ENCODE data around the gene WDR7.

The WDR7 gene

GRCh38 chr18:56955490-56955889 lies 304.3 kb downstream of the WDR7 start:
- DNase-seq, result no peak
- Mint-ChIP-seq H3K27ac (no peak overlapping the region), H3K4me1 (ENCODE audit: low read depth) (no peaks in the 10 kb centered on the region), H3K36me3 (ENCODE audit: low read depth) (peaks cover 22% of the 10 kb centered on the region), H3K4me3 (no peak overlapping the region), H3K27me3 (no peaks in the 10 kb centered on the region), H3K9me3 (no peaks in the 10 kb centered on the region)

- Mint-ChIP-seq H3K27ac (no peak overlapping the region), H3K9me3 (no peaks in the 10 kb centered on the region), H3K27me3 (no peaks in the 10 kb centered on the region), H3K4me1 (ENCODE audit: low read depth) (no peaks in the 10 kb centered on the region), H3K4me3 (no peak overlapping the region), H3K36me3 (ENCODE audit: low read depth) (peaks cover 38% of the 10 kb centered on the region)
- no peak for DNase-seq
Measured at GRCh38 chr18:56959120-56959519, 308.0 kb downstream of the WDR7 start.

DNA sequence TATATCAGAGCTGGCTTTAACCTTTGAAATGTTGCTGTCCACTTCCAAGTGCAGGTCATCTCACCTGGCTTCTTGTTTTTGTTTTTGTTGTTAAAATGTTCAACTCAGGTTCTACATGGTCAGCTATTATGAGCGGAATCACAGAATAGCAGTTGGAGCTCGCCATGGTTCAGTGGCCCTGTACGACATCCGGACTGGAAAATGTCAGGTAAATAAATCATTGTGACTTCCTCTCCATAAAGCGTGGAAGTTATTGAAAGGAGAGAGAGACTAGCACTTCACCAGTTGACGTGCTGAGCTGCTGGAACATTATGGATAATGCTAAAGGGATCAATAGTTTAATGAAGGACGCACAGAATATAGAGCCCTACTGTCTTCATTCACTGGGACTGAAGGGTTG lies 311.2 kb downstream of the WDR7 start:
- Mint-ChIP-seq H3K36me3 (ENCODE audit: low read depth) (peaks cover 50% of the 10 kb centered on the region), H3K27me3 (no peaks in the 10 kb centered on the region), H3K27ac (no peak overlapping the region), H3K4me1 (ENCODE audit: low read depth) (no peaks in the 10 kb centered on the region), H3K4me3 (no peak overlapping the region), H3K9me3 (no peaks in the 10 kb centered on the region)
- DNase-seq, result no peak

DNA sequence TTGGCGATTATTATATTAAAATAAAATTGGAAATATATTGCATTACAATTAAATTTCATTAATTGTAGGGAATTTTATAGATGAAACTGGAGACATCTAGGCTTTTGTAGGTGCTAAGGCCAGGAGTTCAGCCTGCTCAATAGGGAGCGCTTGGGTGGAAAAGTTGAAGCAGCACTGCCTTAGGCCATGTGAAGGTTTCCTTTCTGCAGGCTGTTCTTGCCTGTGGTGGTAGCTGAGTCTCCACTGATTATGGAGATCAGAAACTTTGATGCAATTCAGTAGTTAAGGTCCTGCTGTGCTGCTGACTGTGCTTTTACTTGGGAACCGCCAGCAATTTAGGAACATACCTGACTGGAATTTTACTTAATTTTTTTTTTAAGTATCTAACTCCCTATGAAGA lies 315.9 kb downstream of the WDR7 start:
- H3K27ac Mint-ChIP-seq, result no peak overlapping the region
- no peaks in the 10 kb centered on the region for H3K27me3 Mint-ChIP-seq
- peaks cover 36% of the 10 kb centered on the region for H3K36me3 Mint-ChIP-seq (ENCODE audit: low read depth)
- no peaks in the 10 kb centered on the region for H3K4me1 Mint-ChIP-seq (ENCODE audit: low read depth)
- no peak for DNase-seq
- H3K9me3 Mint-ChIP-seq, result no peaks in the 10 kb centered on the region
- no peak overlapping the region for H3K4me3 Mint-ChIP-seq

GRCh38 chr18:56973487-56973886 lies 322.3 kb downstream of the WDR7 start:
- Mint-ChIP-seq H3K9me3 (no peaks in the 10 kb centered on the region), H3K27ac (no peak overlapping the region), H3K4me3 (no peak overlapping the region), H3K4me1 (ENCODE audit: low read depth) (no peaks in the 10 kb centered on the region), H3K36me3 (ENCODE audit: low read depth) (peaks cover 26% of the 10 kb centered on the region), H3K27me3 (no peaks in the 10 kb centered on the region)
- no peak for DNase-seq

DNA sequence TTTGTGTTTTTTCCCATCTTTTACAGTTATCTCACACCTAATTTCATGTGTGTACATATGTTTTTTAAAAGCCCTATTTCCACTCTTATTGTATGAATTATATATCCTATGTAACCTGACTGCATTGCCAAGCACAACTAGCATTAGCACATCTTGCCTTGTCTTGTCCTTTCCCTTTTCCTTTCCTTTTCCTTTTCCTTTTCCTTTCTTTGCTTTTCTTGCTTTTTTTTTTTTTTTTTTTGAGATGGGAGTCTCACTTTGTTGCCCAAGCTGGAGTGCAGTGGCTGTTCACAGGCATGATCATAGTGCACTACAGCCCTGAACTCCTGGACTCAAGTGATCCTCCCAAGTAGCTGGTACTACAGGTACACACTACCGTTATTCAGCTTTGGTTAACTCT lies 323.0 kb downstream of the WDR7 start:
- Mint-ChIP-seq H3K36me3 (ENCODE audit: low read depth) (peaks cover 23% of the 10 kb centered on the region), H3K4me1 (ENCODE audit: low read depth) (no peaks in the 10 kb centered on the region), H3K4me3 (no peak overlapping the region), H3K27ac (no peak overlapping the region), H3K27me3 (no peaks in the 10 kb centered on the region), H3K9me3 (no peaks in the 10 kb centered on the region)
- no peak for DNase-seq

DNA sequence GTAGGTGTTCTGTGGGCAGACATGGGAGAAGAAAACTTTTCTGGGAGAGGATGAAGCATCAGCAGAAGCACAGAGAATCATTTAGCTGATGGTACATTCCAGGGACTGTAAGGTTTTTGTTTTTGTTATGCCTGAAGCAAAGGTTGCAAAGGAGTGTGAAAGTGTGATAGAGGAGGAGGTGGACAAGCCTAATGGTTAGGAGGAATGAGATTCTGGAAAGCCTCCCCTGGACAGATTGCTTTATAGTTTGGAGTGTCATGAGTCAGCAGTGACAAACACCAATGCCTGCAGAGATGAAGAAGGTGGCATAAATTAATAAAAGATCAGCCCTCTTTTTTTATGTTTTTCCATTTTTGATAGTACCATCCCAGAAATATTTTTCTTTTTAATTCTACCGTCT lies 324.1 kb downstream of the WDR7 start:
- Mint-ChIP-seq H3K27ac (no peak overlapping the region), H3K4me1 (ENCODE audit: low read depth) (no peaks in the 10 kb centered on the region), H3K36me3 (ENCODE audit: low read depth) (peaks cover 23% of the 10 kb centered on the region), H3K27me3 (no peaks in the 10 kb centered on the region), H3K4me3 (no peak overlapping the region), H3K9me3 (no peaks in the 10 kb centered on the region)
- DNase-seq, result no peak

GRCh38 chr18:56977309-56977708 lies 326.1 kb downstream of the WDR7 start:
- peaks cover 18% of the 10 kb centered on the region for H3K36me3 Mint-ChIP-seq (ENCODE audit: low read depth)
- no peaks in the 10 kb centered on the region for H3K9me3 Mint-ChIP-seq
- no peak overlapping the region for H3K4me3 Mint-ChIP-seq
- DNase-seq, result no peak
- no peaks in the 10 kb centered on the region for H3K27me3 Mint-ChIP-seq
- H3K4me1 Mint-ChIP-seq (ENCODE audit: low read depth), result no peaks in the 10 kb centered on the region
- H3K27ac Mint-ChIP-seq, result no peak overlapping the region

- H3K4me1 Mint-ChIP-seq (ENCODE audit: low read depth), result no peaks in the 10 kb centered on the region
- H3K36me3 Mint-ChIP-seq (ENCODE audit: low read depth), result peaks cover 17% of the 10 kb centered on the region
- H3K9me3 Mint-ChIP-seq, result no peaks in the 10 kb centered on the region
- DNase-seq, result no peak
- no peak overlapping the region for H3K27ac Mint-ChIP-seq
- H3K4me3 Mint-ChIP-seq, result no peak overlapping the region
- no peaks in the 10 kb centered on the region for H3K27me3 Mint-ChIP-seq
Measured at GRCh38 chr18:56977771-56978170, 326.6 kb downstream of the WDR7 start.

DNA sequence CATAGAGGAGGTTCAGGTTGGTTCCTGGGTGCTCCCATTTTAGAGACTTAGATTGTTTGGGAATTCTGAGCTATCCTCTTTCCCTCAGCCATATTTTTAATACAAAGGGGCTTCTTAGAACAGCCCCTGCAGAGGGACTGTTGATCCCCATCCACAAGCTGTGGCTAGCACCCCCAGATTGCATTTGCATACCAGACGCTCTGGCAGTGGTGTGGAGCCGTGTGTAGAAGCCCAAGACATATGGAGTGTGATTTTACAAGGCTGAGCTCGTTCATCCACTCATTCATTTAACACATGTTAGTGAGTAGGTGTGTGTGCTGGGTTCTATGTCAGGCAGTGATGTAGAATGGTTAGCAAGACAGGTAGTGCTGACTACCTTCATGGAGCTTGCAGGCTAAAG lies 329.0 kb downstream of the WDR7 start:
- no peak for DNase-seq
- H3K27ac Mint-ChIP-seq, result no peak overlapping the region
- no peaks in the 10 kb centered on the region for H3K9me3 Mint-ChIP-seq
- peaks cover 4% of the 10 kb centered on the region for H3K36me3 Mint-ChIP-seq (ENCODE audit: low read depth)
- H3K4me1 Mint-ChIP-seq (ENCODE audit: low read depth), result no peaks in the 10 kb centered on the region
- H3K4me3 Mint-ChIP-seq, result no peak overlapping the region
- no peaks in the 10 kb centered on the region for H3K27me3 Mint-ChIP-seq

DNA sequence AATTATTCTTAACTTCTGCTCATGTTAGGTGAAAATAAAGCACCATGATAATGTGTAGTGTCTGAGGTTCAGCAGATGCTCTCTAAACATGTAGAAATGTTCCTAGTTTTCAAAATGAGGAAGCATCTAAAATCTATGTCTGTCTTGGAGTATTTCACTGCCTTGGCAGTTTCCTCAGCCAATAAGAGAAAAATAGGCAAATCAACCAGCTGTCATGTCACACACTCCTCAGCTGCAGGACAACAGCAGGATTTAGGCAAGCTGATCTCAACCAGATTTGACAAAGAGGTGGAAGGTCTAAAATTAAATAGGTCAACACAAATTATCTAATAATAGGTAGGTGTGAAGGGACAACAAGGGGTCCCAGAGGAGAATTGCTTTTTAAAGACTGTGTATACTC lies 331.6 kb downstream of the WDR7 start:
- Mint-ChIP-seq H3K9me3 (no peaks in the 10 kb centered on the region), H3K4me3 (no peak overlapping the region), H3K4me1 (ENCODE audit: low read depth) (no peaks in the 10 kb centered on the region), H3K27me3 (no peaks in the 10 kb centered on the region), H3K36me3 (ENCODE audit: low read depth) (no peaks in the 10 kb centered on the region), H3K27ac (no peak overlapping the region)
- no peak for DNase-seq

- Mint-ChIP-seq H3K27me3 (no peaks in the 10 kb centered on the region), H3K4me3 (no peak overlapping the region), H3K27ac (no peak overlapping the region), H3K9me3 (no peaks in the 10 kb centered on the region), H3K36me3 (ENCODE audit: low read depth) (no peaks in the 10 kb centered on the region), H3K4me1 (ENCODE audit: low read depth) (no peaks in the 10 kb centered on the region)
- no peak for DNase-seq
Measured at GRCh38 chr18:56983275-56983992, 332.3 kb downstream of the WDR7 start.

DNA sequence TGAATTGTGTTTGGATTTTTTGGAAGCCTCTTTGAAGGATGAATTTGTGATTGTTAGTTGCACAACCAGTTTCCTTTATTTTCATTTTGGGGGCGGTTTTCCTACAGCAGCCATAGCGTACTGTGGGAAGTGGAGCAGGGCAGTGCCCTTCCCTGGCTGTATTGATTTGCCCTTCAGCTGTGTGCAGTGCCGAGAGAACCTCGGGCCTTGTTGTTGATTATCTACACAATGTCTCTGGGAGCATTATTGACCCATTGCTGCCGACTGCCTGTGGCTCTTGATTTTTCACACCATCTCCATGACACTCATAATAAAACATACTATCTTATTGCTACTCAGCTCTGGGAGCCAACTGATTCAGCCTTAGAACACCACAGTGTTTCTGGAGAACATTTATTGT lies 333.6 kb downstream of the WDR7 start:
- Mint-ChIP-seq H3K27me3 (no peaks in the 10 kb centered on the region), H3K27ac (no peak overlapping the region), H3K9me3 (no peaks in the 10 kb centered on the region), H3K4me1 (ENCODE audit: low read depth) (no peaks in the 10 kb centered on the region), H3K4me3 (no peak overlapping the region), H3K36me3 (ENCODE audit: low read depth) (no peaks in the 10 kb centered on the region)
- DNase-seq, result no peak

GRCh38 chr18:56986829-56987228 lies 335.7 kb downstream of the WDR7 start:
- no peak overlapping the region for H3K27ac Mint-ChIP-seq
- H3K9me3 Mint-ChIP-seq, result no peaks in the 10 kb centered on the region

GRCh38 chr18:56987236-56987635 lies 336.1 kb downstream of the WDR7 start:
- Mint-ChIP-seq H3K4me1 (ENCODE audit: low read depth) (peaks cover 2% of the 10 kb centered on the region), H3K27ac (no peak overlapping the region), H3K36me3 (ENCODE audit: low read depth) (peaks cover 4% of the 10 kb centered on the region), H3K4me3 (no peak overlapping the region), H3K27me3 (no peaks in the 10 kb centered on the region), H3K9me3 (no peaks in the 10 kb centered on the region)
- no peak for DNase-seq

More at GRCh38 chr18:56986829-56987228, 335.7 kb downstream of the WDR7 start:
- Mint-ChIP-seq H3K36me3 (ENCODE audit: low read depth) (peaks cover 4% of the 10 kb centered on the region), H3K4me1 (ENCODE audit: low read depth) (no peaks in the 10 kb centered on the region), H3K27me3 (no peaks in the 10 kb centered on the region), H3K4me3 (no peak overlapping the region)
- DNase-seq, result no peak

- Mint-ChIP-seq H3K4me1 (ENCODE audit: low read depth) (peaks cover 9% of the 10 kb centered on the region), H3K36me3 (ENCODE audit: low read depth) (peaks cover 4% of the 10 kb centered on the region), H3K4me3 (no peak overlapping the region), H3K27me3 (no peaks in the 10 kb centered on the region), H3K9me3 (no peaks in the 10 kb centered on the region), H3K27ac (no peak overlapping the region)
- no peak for DNase-seq
Measured at GRCh38 chr18:56988022-56988421, 336.9 kb downstream of the WDR7 start.
